ENCODE measurements around the gene STARD4. TPM values are rescaled to one million over a fixed set of nuclear protein-coding genes. Genes with fewer than 3 reads are reported as not detected.

The STARD4 gene
- total and polyA plus RNA-seq, 9 of the 15 experiments (the other 6 are each of a cell fraction or from before 2014, with no cell fraction given) = 28.4 to 88.0 (median 34.0) TPM

- TF ChIP-seq FOS (IDR thresholded peaks at IDR 0.05; ENCODE audit: extremely low read depth, insufficient read length) (no peak), CTBP1 (IDR thresholded peaks at IDR 0.05; ENCODE audit: borderline replicate concordance) (peak; percentile 89), KDM4B (IDR thresholded peaks at IDR 0.05; ENCODE audit: borderline replicate concordance in 2 of 2, low read depth in 1 of 2) (no peak), ZNF253 (CRISPR knock-in tag; conservative IDR thresholded peaks at IDR 0.05) (no peak), ZMIZ1 (IDR thresholded peaks at IDR 0.05; ENCODE audit: low read depth in 2 of 2, low read length in 2 of 2) (no peak), POLR3G (IDR thresholded peaks at IDR 0.05; ENCODE audit: extremely low read depth, insufficient read length, insufficient replicate concordance) (no peak), ZNF75A (CRISPR knock-in tag; IDR thresholded peaks at IDR 0.05) (no peak), KLF1 (tag; IDR thresholded peaks at IDR 0.05) (no peak), KAT2B (IDR thresholded peaks at IDR 0.05; ENCODE audit: low read depth, low read length) (no peak), STAT5A (IDR thresholded peaks at IDR 0.05; ENCODE audit: borderline replicate concordance, low read length) (peak; percentile 69), THRA (IDR thresholded peaks at IDR 0.05) (no peak), BDP1 (IDR thresholded peaks at IDR 0.05; ENCODE audit: insufficient read depth, insufficient read length) (no peak), CREB1 (IDR thresholded peaks at IDR 0.05) (peak; percentile 72), CREB1 (CRISPR knock-in tag; IDR thresholded peaks at IDR 0.05) (no peak), TRIM24 (IDR thresholded peaks at IDR 0.05) (peak; percentile 82 to 88), POLR2G (IDR thresholded peaks at IDR 0.05; ENCODE audit: low read depth, low read length) (peak; percentile 45; the same call in 1 of the 2 replicates), ATF7 (IDR thresholded peaks at IDR 0.05) (peak; percentile 59), MECOM (CRISPR knock-in tag; IDR thresholded peaks at IDR 0.05) (no peak), MITF (IDR thresholded peaks at IDR 0.05) (no peak), FOXP1 (CRISPR knock-in tag; IDR thresholded peaks at IDR 0.05) (no peak)
- TF ChIP-seq, protein P1, sequence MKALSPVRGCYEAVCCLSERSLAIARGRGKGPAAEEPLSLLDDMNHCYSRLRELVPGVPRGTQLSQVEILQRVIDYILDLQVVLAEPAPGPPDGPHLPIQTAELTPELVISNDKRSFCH (CRISPR knock-in tag; IDR thresholded peaks at IDR 0.05) = no peak
- TF ChIP-seq, protein P1 (tag; IDR thresholded peaks at IDR 0.05) = no peak
- TF ChIP-seq, protein P2, sequence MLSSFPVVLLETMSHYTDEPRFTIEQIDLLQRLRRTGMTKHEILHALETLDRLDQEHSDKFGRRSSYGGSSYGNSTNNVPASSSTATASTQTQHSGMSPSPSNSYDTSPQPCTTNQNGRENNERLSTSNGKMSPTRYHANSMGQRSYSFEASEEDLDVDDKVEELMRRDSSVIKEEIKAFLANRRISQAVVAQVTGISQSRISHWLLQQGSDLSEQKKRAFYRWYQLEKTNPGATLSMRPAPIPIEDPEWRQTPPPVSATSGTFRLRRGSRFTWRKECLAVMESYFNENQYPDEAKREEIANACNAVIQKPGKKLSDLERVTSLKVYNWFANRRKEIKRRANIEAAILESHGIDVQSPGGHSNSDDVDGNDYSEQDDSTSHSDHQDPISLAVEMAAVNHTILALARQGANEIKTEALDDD (IDR thresholded peaks at IDR 0.05) = peak; percentile 15; the same call in 1 of the 2 replicates
These were observed 18.0 kb upstream of the STARD4 start (continued) for GRCh38 chr5:111530298-111530740.

Data from K562 (cell line).